GM12864 (cell line): ENCODE measurements around the gene MOB1A.

Source experiments
- DNase-seq: peaks from one replicate; pipeline ENCODE4 v3.0.0-alpha.2; 2011; ENCODE audit warnings: low read depth
- H3K4me3 ChIP-seq: 2 replicates; pipeline ENCODE4 v1.5.1; 2011; ENCODE audit warnings: mild to moderate bottlenecking, low read depth, low read length, control low read depth
- CTCF ChIP-seq: IDR thresholded peaks from 2 replicates; pipeline ENCODE4 v1.5.1; 2011; ENCODE audit warnings: low read depth, mild to moderate bottlenecking, moderate library complexity, low read length, control low read depth, inconsistent platforms; ENCODE audit errors: missing control alignments

MOB1A gene

GRCh38 chr2:74174909-74175308 is 3.8 kb downstream of the MOB1A start:
- TF ChIP-seq CTCF = no peak

GRCh38 chr2:74168739-74169138 is 9.9 kb downstream of the MOB1A start:
- TF ChIP-seq CTCF = no peak
- no peak overlapping the region for H3K4me3 ChIP-seq
- DNase-seq = no peak

More at GRCh38 chr2:74174909-74175308, 3.8 kb downstream of the MOB1A start:
- DNase-seq = no peak
- H3K4me3 ChIP-seq = peak overlapping the region; percentile 21

- no peak overlapping the region for H3K4me3 ChIP-seq
- TF ChIP-seq CTCF = no peak
- no peak for DNase-seq
Measured at GRCh38 chr2:74164761-74165160, 13.9 kb downstream of the MOB1A start.

- no peak for TF ChIP-seq CTCF
- no peak overlapping the region for H3K4me3 ChIP-seq
- DNase-seq = no peak
Measured at GRCh38 chr2:74162951-74163350, 15.7 kb downstream of the MOB1A start.

GRCh38 chr2:74155830-74156229 is 22.8 kb downstream of the MOB1A start:
- no peak for TF ChIP-seq CTCF
- DNase-seq = no peak
- no peak overlapping the region for H3K4me3 ChIP-seq

- no peak for DNase-seq
- no peak for TF ChIP-seq CTCF
- no peak overlapping the region for H3K4me3 ChIP-seq
Measured at GRCh38 chr2:74152954-74153353, 25.7 kb downstream of the MOB1A start.

GRCh38 chr2:74149570-74150319 is 28.9 kb downstream of the MOB1A start:
- H3K4me3 ChIP-seq = no peak overlapping the region
- DNase-seq = no peak
- TF ChIP-seq CTCF = no peak
